ENCODE data around the gene PLA2G4D. TPM values are rescaled to one million over a fixed set of nuclear protein-coding genes. Genes with fewer than 3 reads are reported as not detected.

Gene PLA2G4D
- total RNA-seq, 4 donors from 2014 or later, result 22.0 to 51.6 (median 29.2) TPM

DNA sequence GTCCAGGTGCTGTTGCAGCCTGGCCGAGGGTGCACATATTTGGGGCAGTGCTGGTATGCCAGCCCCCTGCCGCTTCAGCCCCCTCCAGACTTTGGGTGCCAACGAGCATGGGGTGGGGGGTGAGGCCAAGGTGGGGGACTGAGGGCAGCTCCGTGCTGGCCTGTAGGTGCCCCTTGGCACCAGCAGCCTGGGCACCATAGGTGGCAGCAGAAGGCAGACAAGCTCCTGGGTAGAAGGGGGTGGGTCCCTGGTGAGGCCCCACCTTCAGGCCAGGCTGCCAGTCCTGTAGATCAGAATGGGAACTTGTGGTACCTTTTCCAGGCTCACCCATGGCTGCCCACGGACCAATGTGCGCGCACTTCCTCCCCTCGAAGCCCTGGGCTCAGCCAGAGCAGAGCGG is 57.4 kb downstream of the PLA2G4D start:
- no peak overlapping the region for H3K4me3 ChIP-seq (ENCODE audit: low read depth, poor library complexity, severe bottlenecking)
- DNase-seq (ENCODE audit: low spot score in 2 of 2), result peak in 1 of 2 donors; percentile 75
- 83 to 91% methylated on average over 5 to 9 of the region's 9 CpGs for WGBS, 2 donors
- TF ChIP-seq, protein P1, sequence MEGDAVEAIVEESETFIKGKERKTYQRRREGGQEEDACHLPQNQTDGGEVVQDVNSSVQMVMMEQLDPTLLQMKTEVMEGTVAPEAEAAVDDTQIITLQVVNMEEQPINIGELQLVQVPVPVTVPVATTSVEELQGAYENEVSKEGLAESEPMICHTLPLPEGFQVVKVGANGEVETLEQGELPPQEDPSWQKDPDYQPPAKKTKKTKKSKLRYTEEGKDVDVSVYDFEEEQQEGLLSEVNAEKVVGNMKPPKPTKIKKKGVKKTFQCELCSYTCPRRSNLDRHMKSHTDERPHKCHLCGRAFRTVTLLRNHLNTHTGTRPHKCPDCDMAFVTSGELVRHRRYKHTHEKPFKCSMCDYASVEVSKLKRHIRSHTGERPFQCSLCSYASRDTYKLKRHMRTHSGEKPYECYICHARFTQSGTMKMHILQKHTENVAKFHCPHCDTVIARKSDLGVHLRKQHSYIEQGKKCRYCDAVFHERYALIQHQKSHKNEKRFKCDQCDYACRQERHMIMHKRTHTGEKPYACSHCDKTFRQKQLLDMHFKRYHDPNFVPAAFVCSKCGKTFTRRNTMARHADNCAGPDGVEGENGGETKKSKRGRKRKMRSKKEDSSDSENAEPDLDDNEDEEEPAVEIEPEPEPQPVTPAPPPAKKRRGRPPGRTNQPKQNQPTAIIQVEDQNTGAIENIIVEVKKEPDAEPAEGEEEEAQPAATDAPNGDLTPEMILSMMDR (IDR thresholded peaks at IDR 0.05), result no peak
- no peak for TF ChIP-seq POLR2A (IDR thresholded peaks at IDR 0.05)
- intact Hi-C loops (cut with DNase I; ENCODE audit: low total_unique reads), result no loop called here

DNA sequence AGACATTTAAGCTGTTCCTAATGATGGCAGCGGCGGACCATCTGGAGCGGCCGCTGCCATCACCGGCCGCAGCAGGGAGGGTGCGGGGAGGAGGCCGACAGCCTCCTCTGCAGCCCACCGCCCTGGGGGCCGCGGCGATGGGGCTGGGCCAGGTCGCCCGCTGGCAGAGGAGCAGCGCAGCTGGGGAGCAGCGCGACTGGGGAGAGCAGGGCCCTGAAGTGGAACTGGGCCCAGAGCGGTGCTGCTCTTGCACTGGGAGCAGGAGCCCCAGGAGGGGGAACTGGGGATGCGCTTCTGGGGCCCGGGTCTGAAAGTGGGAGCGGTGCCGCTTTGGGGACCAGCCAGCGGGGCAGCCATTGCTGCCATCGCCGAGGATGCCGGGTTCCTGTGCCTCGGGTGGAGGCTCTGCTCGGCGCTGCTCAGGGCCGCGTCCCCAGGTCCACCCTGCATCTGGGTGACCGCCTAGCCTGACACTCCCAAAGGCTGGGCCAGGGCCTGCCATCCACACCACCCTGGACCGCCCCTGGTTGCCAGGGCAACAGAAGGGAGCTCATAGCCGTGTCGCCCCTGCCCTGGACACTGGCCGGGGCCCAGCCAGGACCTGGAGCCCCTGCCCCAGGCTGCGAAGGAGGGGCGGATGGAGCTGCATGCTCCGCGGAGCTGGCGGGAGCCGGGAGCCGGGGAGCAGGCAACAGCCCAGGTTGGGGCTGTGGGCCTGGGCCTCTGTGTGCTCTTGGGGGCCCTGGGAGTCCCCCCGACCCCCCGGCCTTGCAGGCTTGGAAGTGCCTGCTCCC is 58.1 kb downstream of the PLA2G4D start:
- DNase-seq (ENCODE audit: low spot score in 2 of 2), result peak in 1 of 2 donors; percentile 83
- no peak overlapping the region for H3K4me3 ChIP-seq (ENCODE audit: low read depth, poor library complexity, severe bottlenecking)
- TF ChIP-seq POLR2A (IDR thresholded peaks at IDR 0.05), result no peak
- TF ChIP-seq, protein P1 (IDR thresholded peaks at IDR 0.05), result no peak
- WGBS, 2 donors, result 84 to 87% methylated on average over 36 to 40 of the region's 45 CpGs
- intact Hi-C loops (cut with DNase I; ENCODE audit: low total_unique reads), result no loop called here

DNA sequence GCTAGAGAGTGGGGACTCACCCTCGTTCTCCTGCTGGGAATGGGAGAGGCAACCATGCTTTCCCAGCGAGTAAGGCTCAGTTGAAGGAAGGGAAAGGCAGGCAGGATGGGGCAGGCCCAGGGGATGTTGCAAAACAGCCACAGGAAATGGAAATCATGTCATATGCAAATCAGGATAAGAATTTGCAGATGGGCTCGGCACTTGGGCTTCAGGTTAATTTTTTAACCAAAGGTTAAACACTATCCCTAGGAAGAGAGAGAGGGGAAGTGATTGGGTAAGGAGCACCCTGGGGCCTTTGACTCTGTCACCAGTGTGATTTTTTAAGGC is 59.0 kb downstream of the PLA2G4D start:
- TF ChIP-seq POLR2A (IDR thresholded peaks at IDR 0.05), result no peak
- TF ChIP-seq, protein P1 (IDR thresholded peaks at IDR 0.05), result no peak
- H3K4me3 ChIP-seq (ENCODE audit: low read depth, poor library complexity, severe bottlenecking), result no peak overlapping the region
- intact Hi-C loops (cut with DNase I; ENCODE audit: low total_unique reads), result no loop called here
- 29% methylated on average over 3 of the region's 3 CpGs for WGBS, 2 donors
- peak; percentile 47 to 81 for DNase-seq (ENCODE audit: low spot score in 2 of 2)

DNA sequence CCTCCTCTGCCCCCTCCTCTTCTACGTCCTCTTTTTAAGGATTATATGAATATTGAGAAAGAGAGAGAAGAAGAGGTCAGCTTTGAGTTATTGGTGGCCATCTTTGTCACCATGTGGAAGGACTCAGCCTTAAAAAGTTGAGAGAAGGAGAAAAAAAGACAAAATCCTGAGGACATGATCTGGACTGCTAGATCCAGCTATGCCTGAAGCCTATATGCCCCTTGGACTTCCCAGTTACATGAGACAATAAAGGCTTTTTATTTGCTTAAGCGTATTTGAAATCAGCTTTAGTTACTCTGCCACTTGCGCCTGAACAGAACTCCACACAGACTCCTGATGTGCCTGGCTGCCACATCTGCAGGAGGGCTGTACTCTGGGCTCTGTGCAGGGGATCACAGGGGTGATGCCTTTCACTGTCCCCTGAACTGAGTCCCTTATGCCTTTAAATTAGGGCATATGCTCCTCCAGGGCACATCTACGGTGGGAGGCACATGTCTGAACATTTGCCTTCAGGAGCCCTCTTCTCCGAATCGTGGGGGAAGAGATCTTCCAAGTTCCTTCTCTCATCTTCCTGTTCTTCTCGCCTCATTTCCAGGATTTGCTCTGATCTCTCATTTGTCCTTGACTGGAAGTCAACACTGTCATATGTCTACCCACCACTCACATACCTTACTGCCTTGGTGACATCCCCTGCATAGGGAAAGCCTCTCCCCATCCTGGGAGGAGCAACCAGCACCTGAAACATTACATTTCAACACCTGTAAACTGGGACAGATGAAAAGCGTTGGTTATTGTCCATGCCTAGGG is 59.5 kb downstream of the PLA2G4D start:
- intact Hi-C loops (cut with DNase I; ENCODE audit: low total_unique reads), result no loop called here
- peak in 1 of 2 donors; percentile 61 for DNase-seq (ENCODE audit: low spot score in 2 of 2)
- no peak overlapping the region for H3K4me3 ChIP-seq (ENCODE audit: low read depth, poor library complexity, severe bottlenecking)
- no peak for TF ChIP-seq POLR2A (IDR thresholded peaks at IDR 0.05)
- TF ChIP-seq, protein P1 (IDR thresholded peaks at IDR 0.05), result no peak
- 45 to 63% methylated on average over 8 of the region's 8 CpGs for WGBS, 2 donors

DNA sequence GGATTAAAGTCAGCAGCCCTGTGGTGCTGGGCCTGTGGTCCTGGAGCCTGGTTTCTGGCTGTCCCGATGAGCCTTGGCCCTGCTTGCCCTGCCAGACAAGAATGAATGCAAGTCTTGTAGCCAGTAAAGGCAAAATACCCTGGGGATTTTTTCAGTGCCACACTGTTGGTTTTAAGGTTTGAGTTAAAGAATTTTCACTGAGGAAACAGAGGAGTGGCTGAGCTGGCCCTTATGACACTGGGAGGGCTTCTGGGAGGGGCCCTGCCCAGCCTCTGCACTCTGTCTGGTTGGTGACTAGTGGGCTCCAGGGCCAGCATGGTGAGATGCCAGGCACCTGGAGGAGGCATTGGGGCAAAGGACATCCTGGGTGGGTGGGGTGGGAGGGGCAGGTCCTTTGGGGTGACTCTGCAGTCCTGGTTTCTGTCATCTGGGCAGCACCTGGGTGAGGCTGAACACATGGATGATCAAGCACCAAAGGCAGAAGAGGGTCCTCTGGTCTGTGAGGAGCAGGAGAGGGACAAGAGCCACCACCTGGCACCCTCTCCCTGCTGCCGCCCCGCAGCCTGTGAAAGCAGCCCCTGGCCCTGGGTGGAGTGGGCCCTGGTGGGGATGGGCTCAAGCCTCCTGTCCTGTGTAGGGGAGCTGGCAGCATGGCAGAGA is 61.0 kb downstream of the PLA2G4D start:
- intact Hi-C loops (cut with DNase I; ENCODE audit: low total_unique reads), result no loop called here
- WGBS, 2 donors, result 68 to 75% methylated on average over 3 of the region's 3 CpGs
- TF ChIP-seq, protein P1 (IDR thresholded peaks at IDR 0.05), result no peak
- TF ChIP-seq POLR2A (IDR thresholded peaks at IDR 0.05), result no peak
- H3K4me3 ChIP-seq (ENCODE audit: low read depth, poor library complexity, severe bottlenecking), result no peak overlapping the region
- DNase-seq (ENCODE audit: low spot score in 2 of 2), result peak in 1 of 2 donors; percentile 78
